Lower leg skin (tissue), 3 donors: ENCODE measurements around the gene BAHCC1.

ENCODE experiments used
- POLR2A ChIP-seq, 2 donors: fragments of 450-650 bp; IDR thresholded peaks; one replicate each; pipeline ENCODE4 v1.6.1; 2016 to 2017; ENCODE audit warnings: antibody characterized with exemption in 2 of 2, mild to moderate bottlenecking in 1 of 2, moderate library complexity in 1 of 2
- TF ChIP-seq, protein P1 (sequence below), 3 donors: fragments of 450-650 bp; IDR thresholded peaks; one replicate each; pipeline ENCODE4 v1.5.1; 2016; ENCODE audit warnings: antibody characterized with exemption in 3 of 3, mild to moderate bottlenecking in 3 of 3, moderate library complexity in 2 of 3

DNA sequence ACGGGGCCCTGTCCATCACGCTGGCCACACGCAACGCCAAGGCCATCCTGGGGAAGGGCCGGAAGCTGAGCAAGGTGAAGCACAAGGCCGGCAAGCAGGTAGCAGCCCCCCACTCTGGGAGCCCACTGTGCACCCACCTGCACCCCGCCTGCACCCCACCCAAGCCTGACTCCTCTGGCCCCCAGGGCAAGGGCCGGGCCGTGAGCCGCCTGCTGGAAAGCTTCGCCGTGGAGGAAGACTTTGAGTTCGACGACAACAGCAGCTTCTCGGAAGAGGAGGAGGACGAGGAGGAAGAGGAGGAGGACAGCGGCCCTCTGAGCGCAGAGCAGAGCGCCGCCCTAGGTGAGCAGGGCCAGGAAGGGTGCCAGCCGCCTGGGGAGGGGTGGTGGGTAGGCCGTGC is 63.4 kb downstream of the BAHCC1 start:
- TF ChIP-seq, protein P1, sequence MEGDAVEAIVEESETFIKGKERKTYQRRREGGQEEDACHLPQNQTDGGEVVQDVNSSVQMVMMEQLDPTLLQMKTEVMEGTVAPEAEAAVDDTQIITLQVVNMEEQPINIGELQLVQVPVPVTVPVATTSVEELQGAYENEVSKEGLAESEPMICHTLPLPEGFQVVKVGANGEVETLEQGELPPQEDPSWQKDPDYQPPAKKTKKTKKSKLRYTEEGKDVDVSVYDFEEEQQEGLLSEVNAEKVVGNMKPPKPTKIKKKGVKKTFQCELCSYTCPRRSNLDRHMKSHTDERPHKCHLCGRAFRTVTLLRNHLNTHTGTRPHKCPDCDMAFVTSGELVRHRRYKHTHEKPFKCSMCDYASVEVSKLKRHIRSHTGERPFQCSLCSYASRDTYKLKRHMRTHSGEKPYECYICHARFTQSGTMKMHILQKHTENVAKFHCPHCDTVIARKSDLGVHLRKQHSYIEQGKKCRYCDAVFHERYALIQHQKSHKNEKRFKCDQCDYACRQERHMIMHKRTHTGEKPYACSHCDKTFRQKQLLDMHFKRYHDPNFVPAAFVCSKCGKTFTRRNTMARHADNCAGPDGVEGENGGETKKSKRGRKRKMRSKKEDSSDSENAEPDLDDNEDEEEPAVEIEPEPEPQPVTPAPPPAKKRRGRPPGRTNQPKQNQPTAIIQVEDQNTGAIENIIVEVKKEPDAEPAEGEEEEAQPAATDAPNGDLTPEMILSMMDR (IDR thresholded peaks at IDR 0.05), result no peak
- no peak for TF ChIP-seq POLR2A (IDR thresholded peaks at IDR 0.05)
